ENCODE data around the gene ZNF592.
"Not testable (repeated sequence)": the region's sequence is repeated elsewhere in the genome, so short reads cannot be mapped to it uniquely, and the experiment has no call there.

The ZNF592 gene

GRCh38 chr15:84835661-84836337 is 87.4 kb downstream of the ZNF592 start:
- H3K4me3 Mint-ChIP-seq: no peak overlapping the region
- H3K9me3 Mint-ChIP-seq: no peaks in the 10 kb centered on the region
- H3K36me3 Mint-ChIP-seq: no peaks in the 10 kb centered on the region
- H3K27ac Mint-ChIP-seq: no peak overlapping the region
- peaks cover 2% of the 10 kb centered on the region for H3K27me3 Mint-ChIP-seq
- no peaks in the 10 kb centered on the region for H3K4me1 Mint-ChIP-seq

GRCh38 chr15:84836844-84837243 is 88.5 kb downstream of the ZNF592 start:
- Mint-ChIP-seq H3K9me3 (no peaks in the 10 kb centered on the region), H3K36me3 (no peaks in the 10 kb centered on the region), H3K4me1 (no peaks in the 10 kb centered on the region), H3K27ac (no peak overlapping the region), H3K27me3 (no peaks in the 10 kb centered on the region), H3K4me3 (no peak overlapping the region)

GRCh38 chr15:84839714-84840113 is 91.3 kb downstream of the ZNF592 start:
- no peaks in the 10 kb centered on the region for H3K27me3 Mint-ChIP-seq
- H3K4me3 Mint-ChIP-seq: no peak overlapping the region
- no peak overlapping the region for H3K27ac Mint-ChIP-seq
- H3K36me3 Mint-ChIP-seq: peaks cover 2% of the 10 kb centered on the region
- H3K9me3 Mint-ChIP-seq: no peaks in the 10 kb centered on the region
- no peaks in the 10 kb centered on the region for H3K4me1 Mint-ChIP-seq

GRCh38 chr15:84840255-84840654 is 91.9 kb downstream of the ZNF592 start:
- Mint-ChIP-seq H3K27ac (no peak overlapping the region), H3K4me1 (no peaks in the 10 kb centered on the region), H3K36me3 (peaks cover 2% of the 10 kb centered on the region), H3K9me3 (no peaks in the 10 kb centered on the region), H3K27me3 (no peaks in the 10 kb centered on the region), H3K4me3 (no peak overlapping the region)

- H3K36me3 Mint-ChIP-seq: peaks cover 2% of the 10 kb centered on the region
- H3K27ac Mint-ChIP-seq: no peak overlapping the region
- no peaks in the 10 kb centered on the region for H3K9me3 Mint-ChIP-seq
- no peak overlapping the region for H3K4me3 Mint-ChIP-seq
- no peaks in the 10 kb centered on the region for H3K27me3 Mint-ChIP-seq
- no peaks in the 10 kb centered on the region for H3K4me1 Mint-ChIP-seq
Observed at GRCh38 chr15:84840741-84841429, 92.5 kb downstream of the ZNF592 start.

GRCh38 chr15:84842781-84843180 is 94.4 kb downstream of the ZNF592 start:
- Mint-ChIP-seq H3K4me1 (no peaks in the 10 kb centered on the region), H3K9me3 (no peaks in the 10 kb centered on the region), H3K36me3 (peaks cover 6% of the 10 kb centered on the region), H3K4me3 (no peak overlapping the region), H3K27ac (no peak overlapping the region), H3K27me3 (no peaks in the 10 kb centered on the region)

GRCh38 chr15:84844964-84845363 is 96.6 kb downstream of the ZNF592 start:
- H3K4me1 Mint-ChIP-seq: no peaks in the 10 kb centered on the region
- no peak overlapping the region for H3K27ac Mint-ChIP-seq
- no peaks in the 10 kb centered on the region for H3K27me3 Mint-ChIP-seq
- peaks cover 4% of the 10 kb centered on the region for H3K9me3 Mint-ChIP-seq
- no peak overlapping the region for H3K4me3 Mint-ChIP-seq
- peaks cover 7% of the 10 kb centered on the region for H3K36me3 Mint-ChIP-seq

- H3K4me3 Mint-ChIP-seq, H3K27me3 Mint-ChIP-seq, H3K4me1 Mint-ChIP-seq, H3K9me3 Mint-ChIP-seq, H3K27ac Mint-ChIP-seq, H3K36me3 Mint-ChIP-seq: not testable (repeated sequence)
Observed at GRCh38 chr15:84845631-84846030, 97.2 kb downstream of the ZNF592 start.

GRCh38 chr15:84846269-84846668 is 97.9 kb downstream of the ZNF592 start:
- Mint-ChIP-seq H3K27me3 (no peaks in the 10 kb centered on the region), H3K36me3 (peaks cover 7% of the 10 kb centered on the region), H3K9me3 (peaks cover 4% of the 10 kb centered on the region), H3K4me1 (no peaks in the 10 kb centered on the region), H3K4me3 (no peak overlapping the region), H3K27ac (no peak overlapping the region)

- no peaks in the 10 kb centered on the region for H3K4me1 Mint-ChIP-seq
- H3K9me3 Mint-ChIP-seq: peaks cover 4% of the 10 kb centered on the region
- H3K27me3 Mint-ChIP-seq: no peaks in the 10 kb centered on the region
- no peak overlapping the region for H3K27ac Mint-ChIP-seq
- H3K36me3 Mint-ChIP-seq: peaks cover 5% of the 10 kb centered on the region
- H3K4me3 Mint-ChIP-seq: no peak overlapping the region
Observed at GRCh38 chr15:84847382-84847781, 99.0 kb downstream of the ZNF592 start.

- Mint-ChIP-seq H3K9me3 (peaks cover 4% of the 10 kb centered on the region), H3K27me3 (no peaks in the 10 kb centered on the region), H3K4me1 (no peaks in the 10 kb centered on the region), H3K36me3 (peaks cover 2% of the 10 kb centered on the region), H3K4me3 (no peak overlapping the region), H3K27ac (no peak overlapping the region)
Observed at GRCh38 chr15:84852212-84852611, 103.8 kb downstream of the ZNF592 start.

GRCh38 chr15:84855136-84855535 is 106.7 kb downstream of the ZNF592 start:
- Mint-ChIP-seq H3K4me1 (no peaks in the 10 kb centered on the region), H3K4me3 (no peak overlapping the region), H3K27ac (no peak overlapping the region), H3K9me3 (no peaks in the 10 kb centered on the region), H3K36me3 (no peaks in the 10 kb centered on the region), H3K27me3 (no peaks in the 10 kb centered on the region)

GRCh38 chr15:84855765-84856164 is 107.4 kb downstream of the ZNF592 start:
- H3K36me3 Mint-ChIP-seq: no peaks in the 10 kb centered on the region
- H3K27ac Mint-ChIP-seq: no peak overlapping the region
- no peaks in the 10 kb centered on the region for H3K27me3 Mint-ChIP-seq
- H3K4me1 Mint-ChIP-seq: no peaks in the 10 kb centered on the region
- H3K9me3 Mint-ChIP-seq: no peaks in the 10 kb centered on the region
- H3K4me3 Mint-ChIP-seq: no peak overlapping the region
